Activated CD8-positive, alpha-beta memory T cell treated with anti-CD3 and anti-CD28 coated beads, Interleukin-2, amount 50 U/mL, for 4 hours (primary cell): ENCODE measurements around the gene FAF2.

Experiments used
- DNase-seq: peaks from one replicate; pipeline ENCODE4 v3.0.0-alpha.2; 2020

Gene FAF2

DNA sequence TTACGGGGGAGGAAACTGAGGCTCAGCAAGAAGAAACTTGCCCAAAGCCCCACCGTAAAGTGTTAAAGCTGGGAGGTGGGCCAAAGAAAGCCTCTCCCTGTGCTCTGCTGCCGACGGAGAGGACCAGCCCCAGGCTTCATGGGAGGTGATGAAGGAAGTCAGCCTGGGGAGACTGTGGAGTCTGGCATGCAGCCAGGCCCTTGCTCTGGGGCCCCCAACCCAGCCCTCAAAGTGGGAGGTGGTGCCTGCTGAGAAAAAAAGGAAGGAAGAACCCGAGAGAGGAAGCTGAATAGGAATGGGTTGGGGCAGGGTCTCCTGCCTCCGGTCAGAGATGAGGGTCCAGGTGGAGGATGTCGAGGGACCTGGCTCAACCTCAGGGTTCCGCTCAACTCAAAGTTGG, 85.2 kb downstream of the FAF2 start:
- no peak for DNase-seq

DNA sequence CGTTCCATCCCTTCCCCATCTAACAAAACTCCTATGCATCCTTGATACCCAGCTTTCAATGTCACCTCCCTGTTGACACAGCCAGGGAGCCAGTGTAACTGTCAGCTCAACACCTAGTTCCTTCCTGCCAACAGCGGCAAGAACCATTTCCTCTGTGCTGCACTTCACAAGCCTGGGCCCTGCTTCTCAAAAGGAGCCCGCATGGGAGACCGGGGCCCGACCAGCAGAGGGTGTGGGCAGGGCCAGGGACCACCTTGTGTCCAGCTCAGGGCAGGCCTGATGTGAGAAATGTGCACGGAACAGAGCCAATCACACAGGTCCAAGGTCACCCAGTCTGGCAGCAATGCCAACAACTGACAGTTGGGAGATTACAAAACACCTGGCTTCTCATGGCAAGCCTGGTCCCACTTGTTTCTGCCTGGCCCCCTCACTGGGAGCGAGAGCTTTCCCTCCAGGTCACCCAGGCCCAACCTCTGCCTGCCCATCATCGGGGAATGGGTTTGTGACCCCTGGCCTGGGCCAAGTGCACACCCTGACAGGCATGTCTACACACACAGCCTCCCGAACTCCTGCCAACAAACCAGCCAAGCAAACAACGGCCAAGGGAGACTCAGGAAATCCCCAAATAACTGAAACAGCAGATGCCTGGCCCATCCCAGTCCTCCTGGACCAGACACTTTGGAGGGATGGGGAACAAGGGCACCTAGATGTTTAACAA, 85.9 kb downstream of the FAF2 start:
- no peak for DNase-seq

DNA sequence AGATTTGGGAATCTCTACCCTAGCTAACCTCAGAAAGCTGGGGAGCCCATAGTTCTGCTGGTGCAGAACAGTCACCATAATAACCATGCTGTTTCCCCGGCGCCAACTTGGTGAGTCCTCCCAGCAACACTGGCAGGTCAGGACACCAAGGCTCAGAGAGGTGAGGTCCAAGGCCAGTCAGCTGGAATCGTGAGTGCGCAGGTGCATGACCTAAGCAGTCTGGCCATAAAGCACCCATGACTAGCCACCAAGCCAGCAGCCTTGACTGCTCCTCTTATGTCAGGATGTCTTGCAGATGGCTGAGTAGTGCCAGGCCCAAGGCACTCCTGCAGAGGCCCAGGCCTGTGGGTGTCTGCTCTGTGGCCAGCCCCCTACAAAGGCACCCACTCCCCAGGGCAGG, 86.5 kb downstream of the FAF2 start:
- DNase-seq, result no peak

DNA sequence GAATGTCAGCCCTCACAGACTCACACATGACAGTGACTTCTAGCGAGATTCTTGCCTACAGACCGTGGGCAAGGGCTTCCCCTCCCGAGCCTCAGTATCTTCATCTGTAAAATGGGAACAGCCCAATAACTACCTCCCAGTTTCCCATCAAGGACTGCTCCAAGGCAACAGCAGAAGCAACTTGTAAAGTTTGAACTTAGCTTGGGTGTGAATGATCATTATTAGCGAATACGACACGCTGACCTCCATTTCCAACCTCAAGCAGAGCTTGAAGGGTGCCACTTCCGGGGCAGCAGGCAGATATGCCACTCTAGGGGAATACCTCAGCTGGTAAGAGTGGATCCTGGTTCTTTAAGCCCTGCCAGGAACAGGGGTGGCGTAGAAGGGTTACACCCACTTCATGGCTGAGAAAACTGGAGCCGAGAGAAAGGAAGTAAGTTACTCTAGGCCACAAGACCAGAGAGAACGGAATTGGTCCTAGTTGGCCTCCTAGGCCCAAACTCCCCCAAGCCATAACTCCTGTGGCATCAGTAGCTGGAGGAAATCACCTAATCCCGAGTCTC, 87.0 kb downstream of the FAF2 start:
- no peak for DNase-seq

DNA sequence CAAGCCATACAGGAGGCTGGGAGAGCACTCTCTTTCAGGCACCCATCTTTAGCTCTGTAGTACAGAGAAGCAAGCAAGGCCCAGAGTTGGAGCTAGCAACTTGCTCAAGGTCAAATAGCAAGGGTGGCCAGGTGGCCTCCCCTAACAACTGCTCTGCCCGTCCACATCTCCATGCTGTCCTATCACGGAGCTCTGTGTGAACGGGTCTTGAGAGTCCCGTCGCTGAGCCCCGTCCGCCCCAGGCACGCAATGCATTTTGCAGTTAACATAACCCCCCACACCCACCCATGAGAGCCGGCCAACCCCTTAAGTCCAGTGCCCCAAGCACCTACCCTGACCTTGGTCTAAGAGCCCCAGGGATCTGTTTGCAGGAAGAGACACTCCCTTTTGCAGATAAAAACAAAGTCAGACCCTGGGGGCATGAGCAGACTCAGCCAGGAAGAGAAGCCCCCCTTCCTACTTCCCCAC, 87.5 kb downstream of the FAF2 start:
- no peak for DNase-seq

DNA sequence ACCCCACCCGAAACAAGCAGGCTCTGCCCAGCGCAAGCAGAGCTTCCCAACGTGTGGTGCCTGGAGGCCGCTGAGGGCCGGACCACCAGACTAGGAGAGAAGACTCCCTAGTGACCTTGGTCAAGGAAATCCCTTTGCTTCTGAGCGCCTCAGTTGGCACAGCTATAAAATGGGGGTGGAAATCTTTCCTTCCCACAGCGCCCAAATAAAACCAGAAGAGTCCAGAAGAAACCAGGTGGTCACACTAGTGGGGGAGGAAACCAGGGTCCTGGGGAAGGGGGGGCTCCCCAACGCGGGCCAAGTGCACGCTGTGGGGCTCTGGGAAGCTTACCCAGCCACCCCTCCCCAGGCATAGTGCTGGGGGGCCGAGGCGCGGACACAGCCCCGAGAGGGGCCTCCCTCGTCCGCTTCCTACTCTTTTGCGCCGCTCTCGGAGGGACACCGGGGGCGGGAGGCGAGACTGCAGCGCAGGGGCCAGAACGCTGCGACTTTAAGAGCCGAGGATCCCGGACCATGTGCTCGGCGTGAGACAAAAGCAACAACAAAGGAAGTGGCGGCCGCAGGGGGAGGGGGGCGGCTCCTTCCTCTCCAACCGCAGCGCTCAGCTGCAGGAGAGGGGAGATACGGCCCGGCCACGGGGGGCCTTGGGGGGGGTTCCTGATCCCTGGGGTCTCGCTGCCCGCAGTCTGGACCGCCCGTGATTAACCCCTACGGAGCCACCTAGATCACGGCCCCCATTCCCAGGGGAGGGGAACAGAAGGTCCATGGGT, 88.1 kb downstream of the FAF2 start:
- DNase-seq, result peak; percentile 80

DNA sequence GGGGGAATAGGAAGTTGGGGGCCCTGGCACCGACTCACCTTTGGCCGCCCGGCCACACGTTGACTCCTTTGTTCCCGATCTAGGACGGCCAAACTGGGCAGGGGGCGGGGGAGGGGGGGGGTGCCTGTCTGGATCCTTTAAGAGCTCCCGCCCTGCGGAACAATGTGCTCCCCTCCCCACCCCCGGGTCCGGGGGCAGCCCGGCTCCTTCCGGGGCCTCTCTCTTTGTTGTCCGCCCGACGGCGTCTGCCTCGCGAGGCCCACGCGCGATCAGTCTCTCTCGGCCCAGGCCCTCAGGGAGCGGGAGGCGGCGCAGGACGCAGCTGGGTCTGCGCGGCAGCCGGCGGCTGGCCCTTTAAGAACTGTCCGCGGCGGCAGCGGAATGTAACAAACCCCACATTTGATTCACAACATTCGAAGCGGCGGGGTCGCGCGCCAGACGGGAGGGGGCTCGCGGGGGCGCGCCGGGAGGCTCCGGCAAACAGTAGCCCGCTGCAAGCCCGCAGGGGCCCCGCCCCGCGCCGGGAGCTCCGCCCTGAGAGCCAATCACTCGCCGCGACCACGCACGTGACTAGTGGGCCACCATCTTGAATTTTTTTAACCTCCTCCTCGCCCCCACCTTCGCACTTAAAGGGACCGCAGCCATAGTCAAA, 88.8 kb downstream of the FAF2 start, which contains the start of gene RNF44:
Gene RNF44, minus strand, starts transcription at position 501 of the 652 bp plus-strand sequence. CDS start 4,930 bp downstream, outside the sequence.
- DNase-seq, result peak; percentile 99

- DNase-seq, result peak; percentile 94
These were observed 89.5 kb downstream of the FAF2 start for GRCh38 chr5:176537554-176538229.

DNA sequence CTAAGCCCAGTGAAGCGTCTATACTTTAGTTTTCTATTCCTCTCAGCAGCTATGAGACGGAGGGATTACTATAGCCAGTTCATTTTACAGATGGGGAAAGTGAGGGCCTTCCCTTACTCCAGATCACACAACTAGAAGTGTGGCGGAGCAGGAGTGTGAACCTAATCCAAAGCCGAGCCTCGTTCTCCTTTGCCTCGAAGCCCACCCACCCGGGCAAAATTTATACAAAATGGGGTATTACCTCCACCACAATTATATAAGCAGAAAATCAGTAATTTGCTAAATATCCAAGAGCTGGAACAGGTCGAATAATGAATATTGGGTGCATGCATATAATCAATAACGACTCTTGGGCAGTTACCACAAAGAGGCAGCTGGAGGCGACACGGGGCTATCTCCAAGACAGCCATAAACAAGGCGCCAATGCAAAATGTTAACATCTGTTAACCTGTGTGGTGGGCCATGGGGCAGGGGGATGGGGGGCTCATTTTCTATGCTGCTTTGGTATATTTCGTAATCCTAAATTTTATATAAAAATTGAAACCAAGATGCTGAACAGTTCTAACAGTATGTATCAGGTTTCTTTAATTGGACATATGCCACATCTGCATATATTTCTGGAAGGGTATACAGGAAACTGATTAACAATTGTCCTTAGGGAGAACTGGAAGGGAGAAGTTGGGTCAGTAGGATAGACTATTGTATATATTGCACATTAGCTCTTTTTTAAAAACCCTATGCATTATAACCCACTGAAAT, 90.2 kb downstream of the FAF2 start:
- DNase-seq, result no peak

- DNase-seq, result no peak
These were observed 90.8 kb downstream of the FAF2 start for GRCh38 chr5:176538989-176539384.

- no peak for DNase-seq
These were observed 92.3 kb downstream of the FAF2 start for GRCh38 chr5:176540476-176540899.

GRCh38 chr5:176540956-176541337, 92.8 kb downstream of the FAF2 start:
- DNase-seq, result no peak

DNA sequence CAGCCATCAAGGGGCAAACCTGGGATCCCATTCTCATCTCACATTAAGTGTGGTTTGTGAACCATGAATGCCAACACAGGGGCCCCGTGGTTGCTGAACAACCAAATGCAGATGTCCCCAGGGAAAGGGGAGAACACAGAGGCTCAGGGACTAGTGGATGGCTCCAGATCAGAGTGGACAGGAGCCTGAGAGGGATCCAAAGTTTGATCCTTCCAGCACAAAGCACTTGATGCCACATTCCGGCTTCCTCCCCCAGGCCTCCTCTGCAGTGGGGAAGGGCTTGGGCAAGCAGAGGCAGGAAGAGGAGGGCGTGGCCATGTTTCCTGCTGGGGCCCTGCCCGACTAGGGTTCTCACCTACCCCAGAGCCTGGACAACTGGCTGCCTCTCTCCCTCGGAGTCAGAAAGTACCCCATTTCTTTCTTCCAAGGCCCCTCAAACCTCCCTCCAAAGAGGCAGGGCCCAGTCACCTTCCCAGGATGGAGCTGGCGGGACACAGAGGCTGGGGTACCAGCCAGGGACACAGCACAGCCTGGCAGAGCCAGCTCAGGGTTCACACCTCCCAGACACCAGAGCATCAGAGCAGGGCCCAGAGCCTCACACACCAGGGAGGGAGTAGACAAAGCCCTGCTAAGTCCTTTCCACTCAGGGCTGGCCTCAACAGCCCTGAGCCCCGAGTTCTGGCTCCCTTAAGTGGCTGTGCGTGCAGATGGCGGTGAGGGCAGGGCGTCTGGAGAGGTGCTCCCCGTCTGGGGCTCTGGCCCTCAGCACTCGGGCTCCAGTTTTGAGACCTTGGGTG, 93.4 kb downstream of the FAF2 start:
- peak; percentile 66 for DNase-seq

DNA sequence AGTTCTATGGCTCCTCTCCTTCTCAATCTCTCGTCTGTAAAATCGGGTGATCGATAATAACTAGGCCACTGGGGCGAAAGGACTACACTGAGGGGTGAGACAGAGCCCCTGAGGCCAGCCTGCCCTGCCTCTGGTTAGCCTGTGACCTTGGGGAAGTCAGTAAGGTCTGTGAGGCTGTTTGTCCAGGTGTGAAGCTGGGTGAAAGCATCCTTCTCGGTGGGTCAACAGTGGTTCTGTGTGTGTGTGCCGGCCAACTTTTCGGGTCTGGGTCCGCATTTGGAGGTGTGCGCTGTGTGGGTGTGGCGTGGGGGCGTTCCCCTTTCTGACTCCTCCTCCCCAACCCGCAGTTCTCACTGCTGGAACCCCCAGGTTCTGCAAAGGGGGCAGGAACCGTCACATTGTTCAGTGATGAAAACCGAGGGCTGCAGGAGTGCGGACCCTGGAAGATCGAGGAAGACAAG, 94.0 kb downstream of the FAF2 start:
- DNase-seq, result peak; percentile 72

- DNase-seq, result no peak
These were observed 94.6 kb downstream of the FAF2 start for GRCh38 chr5:176542596-176543427.

DNA sequence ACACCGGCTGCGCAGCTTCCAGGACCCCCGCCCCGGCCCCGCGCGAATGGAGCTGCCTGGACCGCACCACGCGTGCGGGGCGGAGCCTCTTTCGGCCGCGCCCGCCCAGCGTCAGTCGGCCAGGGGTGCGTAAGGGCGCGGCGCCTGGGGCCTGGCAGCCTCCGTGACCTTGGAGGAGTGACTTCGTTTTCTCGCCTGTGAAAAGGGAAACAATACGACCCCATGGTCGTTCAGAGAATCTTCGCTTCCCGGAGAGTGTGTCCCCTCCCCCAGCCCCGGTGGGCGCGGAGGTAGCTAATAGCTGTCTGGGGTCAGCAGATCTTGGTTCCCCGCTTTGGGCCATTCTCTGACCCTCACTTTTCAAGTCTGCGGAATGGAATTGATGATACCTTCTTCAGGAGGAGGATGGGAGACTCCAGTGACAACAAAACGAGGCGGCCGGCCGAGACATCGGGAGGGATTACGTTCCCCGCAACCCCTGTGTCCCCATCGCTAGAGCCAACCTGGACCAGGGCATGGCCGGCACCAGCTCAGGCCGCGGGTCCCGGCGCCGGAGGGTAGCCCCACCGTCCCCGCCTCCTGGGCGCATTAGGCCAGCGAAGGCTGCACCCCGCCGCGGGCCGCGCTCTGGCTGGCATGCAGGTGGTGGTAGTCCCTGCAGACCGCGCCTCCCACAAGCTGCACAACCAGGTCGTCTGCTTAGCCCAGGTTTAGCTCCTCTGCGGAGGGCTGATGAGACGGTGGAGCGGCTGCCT, 95.4 kb downstream of the FAF2 start:
- DNase-seq, result peak; percentile 73

DNA sequence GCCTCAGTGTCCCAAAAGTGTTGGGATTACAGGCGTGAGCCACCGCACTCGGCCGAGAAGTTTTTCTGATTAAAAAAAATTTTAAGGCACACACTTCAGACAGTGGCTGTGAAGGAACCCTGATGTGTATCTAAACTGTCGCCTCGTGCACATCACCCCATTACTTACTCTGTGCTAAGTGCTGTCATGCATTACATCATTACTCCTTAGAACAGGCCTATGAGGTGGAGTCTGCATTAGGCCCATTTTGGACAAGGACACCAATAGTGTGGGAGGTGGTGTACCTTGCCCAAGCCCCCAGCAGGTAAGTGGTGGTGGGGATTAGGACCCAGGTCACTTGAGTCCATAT, 97.2 kb downstream of the FAF2 start:
- DNase-seq, result no peak

DNA sequence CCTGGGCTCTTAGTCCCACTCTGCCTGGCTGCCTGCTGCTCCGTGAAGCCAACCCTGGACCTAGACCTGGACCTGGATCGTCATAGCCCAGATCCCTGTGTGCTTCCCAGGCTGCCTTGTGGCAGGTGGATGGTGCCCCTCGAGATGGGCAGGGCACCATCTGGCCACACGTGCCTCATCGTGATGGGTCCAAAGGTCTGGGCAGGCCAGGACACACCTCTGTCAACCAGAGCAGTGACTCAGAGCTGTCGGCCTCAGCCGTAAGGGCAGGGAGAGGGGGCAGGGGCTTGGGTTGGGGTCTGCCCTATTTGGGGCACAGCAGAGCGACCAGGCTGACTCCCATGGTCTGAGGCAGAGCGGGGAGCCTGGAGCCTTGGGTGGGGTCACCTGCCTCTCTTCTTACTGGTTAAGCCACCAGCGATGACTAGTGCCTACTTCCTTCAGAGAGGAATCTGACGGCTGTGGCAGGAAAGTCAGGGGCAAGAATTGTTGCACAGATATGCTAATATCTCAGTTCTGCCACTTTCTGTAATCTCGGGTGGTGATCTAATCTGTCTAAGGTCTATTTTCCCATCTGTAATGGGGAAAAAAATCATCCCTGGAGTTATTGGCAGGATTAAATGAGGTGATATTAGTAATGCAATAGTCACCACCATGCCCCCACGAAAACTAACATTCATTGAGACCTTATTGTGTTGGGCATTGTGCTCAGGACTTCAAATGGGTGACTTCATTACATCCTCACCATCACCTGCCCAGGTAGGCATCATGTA, 97.7 kb downstream of the FAF2 start:
- DNase-seq, result no peak

GRCh38 chr5:176547802-176548201, 99.6 kb downstream of the FAF2 start:
- no peak for DNase-seq
